ENCODE data around the gene AP3D1. TPM values are rescaled to one million over a fixed set of nuclear protein-coding genes. Genes with fewer than 3 reads are reported as not detected.

Gene AP3D1
- total and polyA plus RNA-seq, 2 donors (not counting 3 experiments of a cell fraction or from before 2014, with no cell fraction given): 130 to 137 TPM

- dilution Hi-C loops (cut with MboI; ENCODE audit: extremely low pct_ligation_motif_present, low sequenced_read_pairs) (no loop called here), intact Hi-C loops (cut with micrococcal nuclease) (no loop called here)
- BruUV-seq (replicated peaks): no TSS peak
- no peak overlapping the region for H3K9ac ChIP-seq (replicated peaks; ENCODE audit: extremely low read depth, insufficient read depth, low read length)
- no peak for FAIRE-seq
- H3K27ac ChIP-seq (ENCODE audit: insufficient read depth, low read depth, low read length): no peak overlapping the region
- no peaks in the 10 kb centered on the region for H3K4me1 ChIP-seq (ENCODE audit: control insufficient read depth, extremely low read depth, insufficient read depth, low read length)
- ChIA-PET CTCF (no interaction called here), POLR2A (no interaction called here)
- H3K27me3 ChIP-seq (ENCODE audit: control insufficient read depth in 2 of 2, insufficient read depth in 2 of 2, low read length in 2 of 2): no peaks in the 10 kb centered on the region
- H3K4me3 ChIP-seq (replicated peaks in 1 of 3; ENCODE audit: insufficient read depth in 1 of 3, low read depth in 1 of 3, low read length in 3 of 3): no peak overlapping the region
- H4K20me1 ChIP-seq (replicated peaks; ENCODE audit: control insufficient read depth, extremely low read depth, insufficient read depth, low read length): peaks cover 2% of the 10 kb centered on the region
- no peak for TF ChIP-seq POLR2AphosphoS5 (IDR thresholded peaks at IDR 0.05; ENCODE audit: insufficient read depth, low read depth, low read length)
- no peak for TF ChIP-seq JUN (IDR thresholded peaks at IDR 0.05; ENCODE audit: borderline replicate concordance, insufficient read depth, insufficient read length, low read depth)
- TF ChIP-seq FOS (IDR thresholded peaks at IDR 0.05; ENCODE audit: borderline replicate concordance, insufficient read depth, low read length): no peak
- TF ChIP-seq, protein P1, sequence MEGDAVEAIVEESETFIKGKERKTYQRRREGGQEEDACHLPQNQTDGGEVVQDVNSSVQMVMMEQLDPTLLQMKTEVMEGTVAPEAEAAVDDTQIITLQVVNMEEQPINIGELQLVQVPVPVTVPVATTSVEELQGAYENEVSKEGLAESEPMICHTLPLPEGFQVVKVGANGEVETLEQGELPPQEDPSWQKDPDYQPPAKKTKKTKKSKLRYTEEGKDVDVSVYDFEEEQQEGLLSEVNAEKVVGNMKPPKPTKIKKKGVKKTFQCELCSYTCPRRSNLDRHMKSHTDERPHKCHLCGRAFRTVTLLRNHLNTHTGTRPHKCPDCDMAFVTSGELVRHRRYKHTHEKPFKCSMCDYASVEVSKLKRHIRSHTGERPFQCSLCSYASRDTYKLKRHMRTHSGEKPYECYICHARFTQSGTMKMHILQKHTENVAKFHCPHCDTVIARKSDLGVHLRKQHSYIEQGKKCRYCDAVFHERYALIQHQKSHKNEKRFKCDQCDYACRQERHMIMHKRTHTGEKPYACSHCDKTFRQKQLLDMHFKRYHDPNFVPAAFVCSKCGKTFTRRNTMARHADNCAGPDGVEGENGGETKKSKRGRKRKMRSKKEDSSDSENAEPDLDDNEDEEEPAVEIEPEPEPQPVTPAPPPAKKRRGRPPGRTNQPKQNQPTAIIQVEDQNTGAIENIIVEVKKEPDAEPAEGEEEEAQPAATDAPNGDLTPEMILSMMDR (IDR thresholded peaks at IDR 0.05; ENCODE audit: extremely low read depth in 1 of 2, insufficient read depth in 1 of 2, low read depth in 1 of 2, low read length in 2 of 2): no peak
- no peak for TF ChIP-seq POLR2A (IDR thresholded peaks at IDR 0.05; ENCODE audit: low read depth, low read length)
- TF ChIP-seq, protein P2, sequence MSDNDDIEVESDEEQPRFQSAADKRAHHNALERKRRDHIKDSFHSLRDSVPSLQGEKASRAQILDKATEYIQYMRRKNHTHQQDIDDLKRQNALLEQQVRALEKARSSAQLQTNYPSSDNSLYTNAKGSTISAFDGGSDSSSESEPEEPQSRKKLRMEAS (IDR thresholded peaks at IDR 0.05; ENCODE audit: insufficient read depth, insufficient read length): no peak
- no peak for TF ChIP-seq EZH2 (IDR thresholded peaks at IDR 0.05; ENCODE audit: borderline replicate concordance, low read depth, low read length, severe bottlenecking)
- TF ChIP-seq GATA2 (IDR thresholded peaks at IDR 0.05; ENCODE audit: insufficient read depth, insufficient read length, low read depth, low read length): no peak
- no peak for TF ChIP-seq MYC (IDR thresholded peaks at IDR 0.05; ENCODE audit: low read depth, low read length)
- peaks cover 2 to 15% of the 10 kb centered on the region in 2 experiments for H3K36me3 ChIP-seq (ENCODE audit: control insufficient read depth in 2 of 2, extremely low read depth in 1 of 2, insufficient read depth in 2 of 2, low read length in 2 of 2)
- no peak overlapping the region for H2AFZ ChIP-seq (ENCODE audit: low read depth, low read length)
- H3K4me2 ChIP-seq (ENCODE audit: insufficient read depth, low read length): no peak overlapping the region
- peaks cover 85% of the 10 kb centered on the region for H3K79me2 ChIP-seq (ENCODE audit: control insufficient read depth, insufficient read depth, low read length)
- no peaks in the 10 kb centered on the region for H3K9me1 ChIP-seq (replicated peaks; ENCODE audit: control insufficient read depth, extremely low read depth, insufficient read depth, low read length)
- no peaks in the 10 kb centered on the region for H3K9me3 ChIP-seq (replicated peaks; ENCODE audit: control insufficient read depth, insufficient read depth, low read length)
- no peak for DNase-seq (ENCODE audit: low read depth, low spot score)
These were observed 27.7 kb upstream of the AP3D1 start for GRCh38 chr19:2179095-2179494.

Measured in endothelial cell of umbilical vein (primary cell).